Measurements from ENCODE around the gene LHFPL2. TPM values are rescaled to one million over a fixed set of nuclear protein-coding genes. Genes with fewer than 3 reads are reported as not detected.

The LHFPL2 gene
- polyA plus RNA-seq, 3 donors = 3.7 to 11.6 (median 7.3) TPM

- intact Hi-C loops (cut with micrococcal nuclease) = loop anchor here in 1 of 2 donors (5.0 kb wide), 1 partner anchor 41 kb away; no protein-coding TSS in a partner anchor
- no peak overlapping the region for H3K4me3 Mint-ChIP-seq
- H2AFZ ChIP-seq (ENCODE audit: insufficient read depth, low read depth, low read length, poor library complexity, severe bottlenecking) = no peak overlapping the region
Observed at GRCh38 chr5:78588507-78588906, 60.1 kb downstream of the LHFPL2 start.

GRCh38 chr5:78587775-78588291, 60.7 kb downstream of the LHFPL2 start:
- Histone ChIP-seq H2AFZ (ENCODE audit: insufficient read depth, low read depth, low read length, poor library complexity, severe bottlenecking) (no peak overlapping the region), H4K20me1 (ENCODE audit: insufficient read depth, low read length) (no peaks in the 10 kb centered on the region), H3K4me2 (replicated peaks; ENCODE audit: extremely low read depth, low read length, poor library complexity, severe bottlenecking) (no peak overlapping the region), H3K79me2 (ENCODE audit: insufficient read depth, low read length) (no peaks in the 10 kb centered on the region), H3K9ac (ENCODE audit: insufficient read depth, low read length, poor library complexity, severe bottlenecking) (no peak overlapping the region), H3K9me3 (replicated peaks in 1 of 2; ENCODE audit: control insufficient read depth in 1 of 2, insufficient read depth in 1 of 2, low read length in 2 of 2) (no peaks in the 10 kb centered on the region), H3K36me3 (replicated peaks in 1 of 2; ENCODE audit: control insufficient read depth in 1 of 2, insufficient read depth in 2 of 2, low read length in 2 of 2) (no peaks in the 10 kb centered on the region), H3K27ac (ENCODE audit: low read depth in 1 of 2, low read length in 2 of 2) (no peak overlapping the region), H3K27me3 (ENCODE audit: control insufficient read depth in 2 of 2, insufficient read depth in 2 of 2, low read length in 2 of 2) (no peaks in the 10 kb centered on the region), H3K4me1 (ENCODE audit: control insufficient read depth in 1 of 2, insufficient read depth in 2 of 2, low read length in 2 of 2) (peaks cover 45 to 53% of the 10 kb centered on the region in 2 donors), H3K4me3 (replicated peaks in 1 of 3; ENCODE audit: low read depth in 2 of 3, low read length in 3 of 3) (no peak overlapping the region)
- intact Hi-C loops (cut with micrococcal nuclease) = loop anchor here in 1 of 2 donors (5.0 kb wide), 1 partner anchor 41 kb away; no protein-coding TSS in a partner anchor
- Mint-ChIP-seq H3K4me3 (no peak overlapping the region), H3K36me3 (no peaks in the 10 kb centered on the region), H3K4me1 (peaks cover 58% of the 10 kb centered on the region), H3K27me3 (ENCODE audit: low read depth in 3 of 3) (peaks cover 0 to 3% (median 0%) of the 10 kb centered on the region in 3 donors), H3K9me3 (peaks cover 0 to 9% (median 3%) of the 10 kb centered on the region in 7 donors), H3K27ac (peak overlapping the region in 4 of 7 donors; percentile 19 to 60 (median 44))
- TF ChIP-seq, protein P1, sequence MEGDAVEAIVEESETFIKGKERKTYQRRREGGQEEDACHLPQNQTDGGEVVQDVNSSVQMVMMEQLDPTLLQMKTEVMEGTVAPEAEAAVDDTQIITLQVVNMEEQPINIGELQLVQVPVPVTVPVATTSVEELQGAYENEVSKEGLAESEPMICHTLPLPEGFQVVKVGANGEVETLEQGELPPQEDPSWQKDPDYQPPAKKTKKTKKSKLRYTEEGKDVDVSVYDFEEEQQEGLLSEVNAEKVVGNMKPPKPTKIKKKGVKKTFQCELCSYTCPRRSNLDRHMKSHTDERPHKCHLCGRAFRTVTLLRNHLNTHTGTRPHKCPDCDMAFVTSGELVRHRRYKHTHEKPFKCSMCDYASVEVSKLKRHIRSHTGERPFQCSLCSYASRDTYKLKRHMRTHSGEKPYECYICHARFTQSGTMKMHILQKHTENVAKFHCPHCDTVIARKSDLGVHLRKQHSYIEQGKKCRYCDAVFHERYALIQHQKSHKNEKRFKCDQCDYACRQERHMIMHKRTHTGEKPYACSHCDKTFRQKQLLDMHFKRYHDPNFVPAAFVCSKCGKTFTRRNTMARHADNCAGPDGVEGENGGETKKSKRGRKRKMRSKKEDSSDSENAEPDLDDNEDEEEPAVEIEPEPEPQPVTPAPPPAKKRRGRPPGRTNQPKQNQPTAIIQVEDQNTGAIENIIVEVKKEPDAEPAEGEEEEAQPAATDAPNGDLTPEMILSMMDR (IDR thresholded peaks at IDR 0.05) = no peak
- no peak for DNase-seq
- WGBS (ENCODE audit: insufficient coverage) = 93% methylated on average over 3 of the region's 3 CpGs

More at GRCh38 chr5:78588507-78588906, 60.1 kb downstream of the LHFPL2 start:
- Mint-ChIP-seq H3K27ac (peak overlapping the region in 2 of 7 donors; percentile 8 to 60), H3K36me3 (no peaks in the 10 kb centered on the region), H3K27me3 (ENCODE audit: low read depth in 3 of 3) (peaks cover 0 to 3% (median 0%) of the 10 kb centered on the region in 3 donors), H3K4me1 (peaks cover 65% of the 10 kb centered on the region), H3K9me3 (peaks cover 0 to 8% (median 3%) of the 10 kb centered on the region in 7 donors)
- Histone ChIP-seq H3K4me3 (replicated peaks in 1 of 3; ENCODE audit: low read depth in 2 of 3, low read length in 3 of 3) (no peak overlapping the region), H3K36me3 (replicated peaks in 1 of 2; ENCODE audit: control insufficient read depth in 1 of 2, insufficient read depth in 2 of 2, low read length in 2 of 2) (no peaks in the 10 kb centered on the region), H3K79me2 (ENCODE audit: insufficient read depth, low read length) (no peaks in the 10 kb centered on the region), H3K9ac (ENCODE audit: insufficient read depth, low read length, poor library complexity, severe bottlenecking) (no peak overlapping the region), H3K9me3 (replicated peaks in 1 of 2; ENCODE audit: control insufficient read depth in 1 of 2, insufficient read depth in 1 of 2, low read length in 2 of 2) (no peaks in the 10 kb centered on the region), H3K4me1 (ENCODE audit: control insufficient read depth in 1 of 2, insufficient read depth in 2 of 2, low read length in 2 of 2) (peaks cover 46 to 60% of the 10 kb centered on the region in 2 donors), H4K20me1 (ENCODE audit: insufficient read depth, low read length) (no peaks in the 10 kb centered on the region), H3K27ac (ENCODE audit: low read depth in 1 of 2, low read length in 2 of 2) (no peak overlapping the region), H3K4me2 (replicated peaks; ENCODE audit: extremely low read depth, low read length, poor library complexity, severe bottlenecking) (no peak overlapping the region), H3K27me3 (ENCODE audit: control insufficient read depth in 2 of 2, insufficient read depth in 2 of 2, low read length in 2 of 2) (no peaks in the 10 kb centered on the region)
- no peak for DNase-seq
- TF ChIP-seq, protein P1 (IDR thresholded peaks at IDR 0.05) = no peak

All from CD14-positive monocyte (primary cell).